Measurements from ENCODE around the gene TMEM109. TPM values are rescaled to one million over a fixed set of nuclear protein-coding genes. Genes with fewer than 3 reads are reported as not detected.

Gene TMEM109
- total RNA-seq, 1 donor from 2014 or later = 72.8 TPM

DNA sequence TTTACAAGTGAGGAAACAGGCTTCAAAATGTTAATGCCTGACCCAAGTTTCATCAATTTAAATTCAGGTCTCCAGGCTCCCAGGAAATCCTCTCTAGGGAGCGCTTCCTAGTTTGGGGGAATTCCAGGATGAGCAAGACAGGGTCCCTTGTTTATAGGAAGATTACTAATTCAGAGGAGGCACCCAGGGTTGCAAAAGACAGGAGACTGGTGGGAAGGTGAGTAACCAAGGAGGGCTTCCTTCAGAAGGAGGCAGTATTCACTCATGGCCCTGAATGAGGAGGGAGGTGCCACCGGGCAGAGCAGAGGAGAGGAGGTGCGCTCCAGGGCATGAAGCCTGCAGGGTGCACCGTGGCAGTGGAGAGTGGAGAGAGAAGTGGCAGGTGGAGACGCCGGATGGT is 11.9 kb downstream of the TMEM109 start:
- peak overlapping the region; percentile 36 for H3K27ac Mint-ChIP-seq (ENCODE audit: unreplicated experiment)
- H3K4me2 ChIP-seq (ENCODE audit: low read length) = peak overlapping the region; percentile 95
- H3K9ac ChIP-seq (ENCODE audit: low read length) = no peak overlapping the region
- no peak overlapping the region for H3K4me3 ChIP-seq (ENCODE audit: insufficient read depth, low read depth, low read length)
- H3K27ac ChIP-seq (ENCODE audit: low read depth, low read length) = no peak overlapping the region
- H3K9me3 Mint-ChIP-seq (ENCODE audit: unreplicated experiment) = peaks cover 1% of the 10 kb centered on the region
- FAIRE-seq (no peak), DNase-seq (ENCODE audit: low read depth) (peak; percentile 30)
- H3K36me3 ChIP-seq (ENCODE audit: insufficient read depth, low read length) = peaks cover 7% of the 10 kb centered on the region
- no peaks in the 10 kb centered on the region for H3K27me3 Mint-ChIP-seq (ENCODE audit: low read depth, unreplicated experiment)
- TF ChIP-seq, protein P1, sequence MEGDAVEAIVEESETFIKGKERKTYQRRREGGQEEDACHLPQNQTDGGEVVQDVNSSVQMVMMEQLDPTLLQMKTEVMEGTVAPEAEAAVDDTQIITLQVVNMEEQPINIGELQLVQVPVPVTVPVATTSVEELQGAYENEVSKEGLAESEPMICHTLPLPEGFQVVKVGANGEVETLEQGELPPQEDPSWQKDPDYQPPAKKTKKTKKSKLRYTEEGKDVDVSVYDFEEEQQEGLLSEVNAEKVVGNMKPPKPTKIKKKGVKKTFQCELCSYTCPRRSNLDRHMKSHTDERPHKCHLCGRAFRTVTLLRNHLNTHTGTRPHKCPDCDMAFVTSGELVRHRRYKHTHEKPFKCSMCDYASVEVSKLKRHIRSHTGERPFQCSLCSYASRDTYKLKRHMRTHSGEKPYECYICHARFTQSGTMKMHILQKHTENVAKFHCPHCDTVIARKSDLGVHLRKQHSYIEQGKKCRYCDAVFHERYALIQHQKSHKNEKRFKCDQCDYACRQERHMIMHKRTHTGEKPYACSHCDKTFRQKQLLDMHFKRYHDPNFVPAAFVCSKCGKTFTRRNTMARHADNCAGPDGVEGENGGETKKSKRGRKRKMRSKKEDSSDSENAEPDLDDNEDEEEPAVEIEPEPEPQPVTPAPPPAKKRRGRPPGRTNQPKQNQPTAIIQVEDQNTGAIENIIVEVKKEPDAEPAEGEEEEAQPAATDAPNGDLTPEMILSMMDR (IDR thresholded peaks at IDR 0.05; ENCODE audit: insufficient read depth, low read depth, low read length) = no peak
- TF ChIP-seq EZH2 (IDR thresholded peaks at IDR 0.05; ENCODE audit: insufficient read depth, low read length) = no peak
- peaks cover 28% of the 10 kb centered on the region for H3K36me3 Mint-ChIP-seq (ENCODE audit: low read depth, unreplicated experiment)
- no peaks in the 10 kb centered on the region for H3K9me3 ChIP-seq (ENCODE audit: insufficient read depth, low read depth, low read length)
- H3K4me1 ChIP-seq (ENCODE audit: insufficient read depth, low read length) = peaks cover 19% of the 10 kb centered on the region
- H3K4me1 Mint-ChIP-seq (ENCODE audit: low read depth, unreplicated experiment) = peaks cover 8% of the 10 kb centered on the region
- H3K4me3 Mint-ChIP-seq (ENCODE audit: unreplicated experiment) = peak overlapping the region; percentile 86
- no peak overlapping the region for H2AFZ ChIP-seq (ENCODE audit: low read depth, low read length)
- peaks cover 24% of the 10 kb centered on the region for H4K20me1 ChIP-seq (ENCODE audit: insufficient read depth, low read length)
- peaks cover 4% of the 10 kb centered on the region for H3K79me2 ChIP-seq (ENCODE audit: insufficient read depth, low read length)
- no peaks in the 10 kb centered on the region for H3K27me3 ChIP-seq (ENCODE audit: insufficient read depth, low read length)

GRCh38 chr11:60926500-60926899 is 12.5 kb downstream of the TMEM109 start:
- DNase-seq (ENCODE audit: low read depth) = no peak
- peaks cover 24% of the 10 kb centered on the region for H4K20me1 ChIP-seq (ENCODE audit: insufficient read depth, low read length)
- no peak overlapping the region for H3K4me2 ChIP-seq (ENCODE audit: low read length)
- H3K36me3 ChIP-seq (ENCODE audit: insufficient read depth, low read length) = peaks cover 4% of the 10 kb centered on the region
- no peak overlapping the region for H3K4me3 Mint-ChIP-seq (ENCODE audit: unreplicated experiment)
- H3K4me1 Mint-ChIP-seq (ENCODE audit: low read depth, unreplicated experiment) = peaks cover 8% of the 10 kb centered on the region
- H3K9me3 ChIP-seq (ENCODE audit: insufficient read depth, low read depth, low read length) = no peaks in the 10 kb centered on the region
- no peak overlapping the region for H3K4me3 ChIP-seq (ENCODE audit: insufficient read depth, low read depth, low read length)
- H2AFZ ChIP-seq (ENCODE audit: low read depth, low read length) = no peak overlapping the region
- FAIRE-seq = no peak
- no peaks in the 10 kb centered on the region for H3K27me3 ChIP-seq (ENCODE audit: insufficient read depth, low read length)
- no peak overlapping the region for H3K27ac Mint-ChIP-seq (ENCODE audit: unreplicated experiment)
- TF ChIP-seq, protein P1 (IDR thresholded peaks at IDR 0.05; ENCODE audit: insufficient read depth, low read depth, low read length) = no peak
- no peak for TF ChIP-seq EZH2 (IDR thresholded peaks at IDR 0.05; ENCODE audit: insufficient read depth, low read length)
- H3K9me3 Mint-ChIP-seq (ENCODE audit: unreplicated experiment) = peaks cover 1% of the 10 kb centered on the region
- H3K27ac ChIP-seq (ENCODE audit: low read depth, low read length) = no peak overlapping the region
- peaks cover 19% of the 10 kb centered on the region for H3K4me1 ChIP-seq (ENCODE audit: insufficient read depth, low read length)
- peaks cover 4% of the 10 kb centered on the region for H3K79me2 ChIP-seq (ENCODE audit: insufficient read depth, low read length)
- no peak overlapping the region for H3K9ac ChIP-seq (ENCODE audit: low read length)
- H3K36me3 Mint-ChIP-seq (ENCODE audit: low read depth, unreplicated experiment) = peaks cover 28% of the 10 kb centered on the region
- no peaks in the 10 kb centered on the region for H3K27me3 Mint-ChIP-seq (ENCODE audit: low read depth, unreplicated experiment)

DNA sequence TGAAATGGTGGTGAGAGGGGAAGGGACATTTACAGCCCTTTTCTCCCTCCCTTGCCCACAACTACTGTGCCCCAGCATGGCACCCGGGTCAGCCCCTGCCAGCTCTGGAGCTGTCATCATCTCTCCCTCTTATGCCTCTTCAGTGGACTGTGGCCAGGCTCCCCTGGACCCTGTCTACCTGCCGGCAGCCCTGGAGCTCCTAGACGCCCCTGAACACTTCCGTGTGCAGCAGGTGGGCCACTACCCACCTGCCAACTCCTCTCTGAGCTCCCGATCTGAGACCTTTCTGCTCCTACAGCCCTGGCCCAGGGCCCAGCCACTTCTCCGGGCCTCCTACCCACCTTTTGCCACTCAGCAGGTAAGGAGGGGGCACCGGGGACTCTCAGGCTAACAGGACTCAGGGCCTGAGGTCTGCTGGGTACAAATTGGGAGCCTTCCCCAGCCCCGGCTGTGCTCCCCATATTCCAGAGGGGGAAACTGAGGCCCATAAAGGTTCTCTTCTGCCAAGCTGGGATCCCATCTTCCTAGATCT is 13.2 kb downstream of the TMEM109 start:
- Histone ChIP-seq H3K9me3 (ENCODE audit: insufficient read depth, low read depth, low read length) (no peaks in the 10 kb centered on the region), H3K79me2 (ENCODE audit: insufficient read depth, low read length) (peaks cover 4% of the 10 kb centered on the region), H3K4me1 (ENCODE audit: insufficient read depth, low read length) (peaks cover 19% of the 10 kb centered on the region), H4K20me1 (ENCODE audit: insufficient read depth, low read length) (peaks cover 24% of the 10 kb centered on the region), H2AFZ (ENCODE audit: low read depth, low read length) (no peak overlapping the region), H3K27ac (ENCODE audit: low read depth, low read length) (no peak overlapping the region), H3K27me3 (ENCODE audit: insufficient read depth, low read length) (no peaks in the 10 kb centered on the region), H3K36me3 (ENCODE audit: insufficient read depth, low read length) (peaks cover 3% of the 10 kb centered on the region), H3K9ac (ENCODE audit: low read length) (no peak overlapping the region), H3K4me3 (ENCODE audit: insufficient read depth, low read depth, low read length) (no peak overlapping the region), H3K4me2 (ENCODE audit: low read length) (no peak overlapping the region)
- FAIRE-seq = no peak
- TF ChIP-seq, protein P1 (IDR thresholded peaks at IDR 0.05; ENCODE audit: insufficient read depth, low read depth, low read length) = no peak
- no peak for TF ChIP-seq EZH2 (IDR thresholded peaks at IDR 0.05; ENCODE audit: insufficient read depth, low read length)
- Mint-ChIP-seq H3K27me3 (ENCODE audit: low read depth, unreplicated experiment) (no peaks in the 10 kb centered on the region), H3K36me3 (ENCODE audit: low read depth, unreplicated experiment) (peaks cover 25% of the 10 kb centered on the region), H3K9me3 (ENCODE audit: unreplicated experiment) (no peaks in the 10 kb centered on the region), H3K27ac (ENCODE audit: unreplicated experiment) (no peak overlapping the region), H3K4me3 (ENCODE audit: unreplicated experiment) (no peak overlapping the region), H3K4me1 (ENCODE audit: low read depth, unreplicated experiment) (peaks cover 8% of the 10 kb centered on the region)
- no peak for DNase-seq (ENCODE audit: low read depth)

Data from astrocyte (in vitro differentiated cells and primary cell).